ENCODE measurements around the gene SCGB3A1.

The SCGB3A1 gene

GRCh38 chr5:180607861-180608571 is 16.7 kb upstream of the SCGB3A1 start:
- TF ChIP-seq, protein P1, sequence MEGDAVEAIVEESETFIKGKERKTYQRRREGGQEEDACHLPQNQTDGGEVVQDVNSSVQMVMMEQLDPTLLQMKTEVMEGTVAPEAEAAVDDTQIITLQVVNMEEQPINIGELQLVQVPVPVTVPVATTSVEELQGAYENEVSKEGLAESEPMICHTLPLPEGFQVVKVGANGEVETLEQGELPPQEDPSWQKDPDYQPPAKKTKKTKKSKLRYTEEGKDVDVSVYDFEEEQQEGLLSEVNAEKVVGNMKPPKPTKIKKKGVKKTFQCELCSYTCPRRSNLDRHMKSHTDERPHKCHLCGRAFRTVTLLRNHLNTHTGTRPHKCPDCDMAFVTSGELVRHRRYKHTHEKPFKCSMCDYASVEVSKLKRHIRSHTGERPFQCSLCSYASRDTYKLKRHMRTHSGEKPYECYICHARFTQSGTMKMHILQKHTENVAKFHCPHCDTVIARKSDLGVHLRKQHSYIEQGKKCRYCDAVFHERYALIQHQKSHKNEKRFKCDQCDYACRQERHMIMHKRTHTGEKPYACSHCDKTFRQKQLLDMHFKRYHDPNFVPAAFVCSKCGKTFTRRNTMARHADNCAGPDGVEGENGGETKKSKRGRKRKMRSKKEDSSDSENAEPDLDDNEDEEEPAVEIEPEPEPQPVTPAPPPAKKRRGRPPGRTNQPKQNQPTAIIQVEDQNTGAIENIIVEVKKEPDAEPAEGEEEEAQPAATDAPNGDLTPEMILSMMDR (IDR thresholded peaks at IDR 0.05; ENCODE audit: low read depth, low read length, missing control alignments) = no peak
- no peak for DNase-seq (ENCODE audit: low read depth)
- H3K4me3 ChIP-seq (ENCODE audit: low read depth, low read length) = no peak overlapping the region
- in situ Hi-C loops (cut with HindIII; ENCODE audit: low sequenced_read_pairs) = no loop called here

- DNase-seq (ENCODE audit: low read depth) = no peak
- in situ Hi-C loops (cut with HindIII; ENCODE audit: low sequenced_read_pairs) = no loop called here
- TF ChIP-seq, protein P1 (IDR thresholded peaks at IDR 0.05; ENCODE audit: low read depth, low read length, missing control alignments) = no peak
- no peak overlapping the region for H3K4me3 ChIP-seq (ENCODE audit: low read depth, low read length)
Measured at GRCh38 chr5:180606215-180606785, 15.0 kb upstream of the SCGB3A1 start.

GRCh38 chr5:180605554-180606214 is 14.4 kb upstream of the SCGB3A1 start:
- H3K4me3 ChIP-seq (ENCODE audit: low read depth, low read length) = no peak overlapping the region
- in situ Hi-C loops (cut with HindIII; ENCODE audit: low sequenced_read_pairs) = no loop called here
- TF ChIP-seq, protein P1 (IDR thresholded peaks at IDR 0.05; ENCODE audit: low read depth, low read length, missing control alignments) = peak; percentile 80
- DNase-seq (ENCODE audit: low read depth) = peak; percentile 12

- in situ Hi-C loops (cut with HindIII; ENCODE audit: low sequenced_read_pairs) = no loop called here
- no peak for DNase-seq (ENCODE audit: low read depth)
- TF ChIP-seq, protein P1 (IDR thresholded peaks at IDR 0.05; ENCODE audit: low read depth, low read length, missing control alignments) = no peak
- H3K4me3 ChIP-seq (ENCODE audit: low read depth, low read length) = no peak overlapping the region
Measured at GRCh38 chr5:180604271-180604670, 13.0 kb upstream of the SCGB3A1 start.

DNA sequence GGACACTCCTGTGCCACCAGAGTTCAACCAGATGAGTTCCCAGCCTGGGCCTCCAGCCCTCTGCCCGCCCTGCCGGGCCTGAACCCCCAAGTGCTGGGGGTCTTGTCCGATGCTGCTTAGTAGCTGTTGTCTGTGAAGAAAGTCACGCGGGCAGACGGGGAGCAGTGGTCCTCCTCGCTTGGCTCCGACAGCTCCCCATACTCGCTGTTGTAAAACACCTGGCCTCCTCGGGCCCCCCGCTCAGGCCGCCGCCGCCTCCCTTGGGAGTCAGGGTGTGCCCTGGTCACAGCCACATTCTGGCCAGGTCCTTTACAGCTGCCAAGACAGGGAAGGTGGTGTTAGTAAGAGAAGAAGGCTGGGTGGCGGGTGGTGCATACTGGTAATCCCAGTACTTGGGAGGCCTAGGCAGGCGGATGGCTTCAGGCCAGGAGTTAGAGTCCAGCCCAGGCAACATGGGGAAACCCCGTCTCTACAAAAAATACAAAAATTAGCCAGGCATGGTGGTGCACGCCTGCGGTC is 11.8 kb upstream of the SCGB3A1 start:
- TF ChIP-seq, protein P1 (IDR thresholded peaks at IDR 0.05; ENCODE audit: low read depth, low read length, missing control alignments) = no peak
- DNase-seq (ENCODE audit: low read depth) = no peak
- in situ Hi-C loops (cut with HindIII; ENCODE audit: low sequenced_read_pairs) = no loop called here
- H3K4me3 ChIP-seq (ENCODE audit: low read depth, low read length) = no peak overlapping the region

DNA sequence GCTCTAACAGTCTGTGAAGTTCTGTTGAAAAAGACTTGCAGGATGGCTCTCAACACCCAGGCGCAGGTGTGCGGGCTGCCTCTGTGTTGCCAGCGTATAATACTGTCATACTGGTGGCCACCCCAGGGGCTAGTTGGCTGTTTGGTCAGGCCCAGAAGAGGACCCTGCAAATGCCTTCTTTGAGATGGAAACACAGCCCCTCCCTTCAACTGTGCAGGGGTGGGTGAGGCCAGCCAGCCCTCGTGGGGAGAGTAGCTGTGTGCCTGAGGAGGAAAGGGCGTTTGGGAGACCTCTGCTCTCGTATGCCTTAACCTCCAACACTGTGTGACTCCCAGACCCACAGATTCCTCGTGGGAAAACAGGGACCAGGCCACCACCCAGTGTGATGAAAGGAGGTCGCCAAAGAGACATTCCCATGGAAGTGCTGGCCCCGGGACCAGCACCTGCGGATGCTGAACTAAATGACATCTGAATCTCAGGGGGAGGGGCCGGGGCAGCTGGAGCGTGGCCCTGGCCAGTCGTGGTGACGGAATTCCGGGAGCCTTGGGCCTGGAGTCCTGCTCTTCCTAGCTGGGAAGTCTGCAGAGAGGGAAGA is 11.3 kb upstream of the SCGB3A1 start:
- H3K4me3 ChIP-seq (ENCODE audit: low read depth, low read length) = no peak overlapping the region
- in situ Hi-C loops (cut with HindIII; ENCODE audit: low sequenced_read_pairs) = no loop called here
- DNase-seq (ENCODE audit: low read depth) = no peak
- TF ChIP-seq, protein P1 (IDR thresholded peaks at IDR 0.05; ENCODE audit: low read depth, low read length, missing control alignments) = no peak

All from astrocyte of the cerebellum (primary cell).